Lower lobe of right lung (tissue), 2 donors: ENCODE data around the gene DDX25. TPM values are rescaled to one million over a fixed set of nuclear protein-coding genes. Genes with fewer than 3 reads are reported as not detected.

ENCODE experiments used
- ATAC-seq, 2 donors: fragments of 200-7000 bp; cut with Tn5 transposase; one replicate each; pipeline ENCODE4 v1.9.1; 2020 to 2022; ENCODE audit warnings: mild to moderate bottlenecking in 2 of 2, moderate library complexity in 2 of 2
- DNase-seq: peaks from one replicate; pipeline ENCODE4 v3.0.0-alpha.2; 2020
- H3K27ac ChIP-seq: fragments of 200-600 bp; one replicate; pipeline ENCODE4 v1.8.0; 2022
- H3K27me3 ChIP-seq: fragments of 200-600 bp; one replicate; pipeline ENCODE4 v1.8.0; 2022; ENCODE audit warnings: low read depth
- H3K36me3 ChIP-seq: fragments of 200-600 bp; one replicate; pipeline ENCODE4 v1.8.0; 2022; ENCODE audit warnings: mild to moderate bottlenecking
- H3K4me1 ChIP-seq: fragments of 200-600 bp; one replicate; pipeline ENCODE4 v1.8.0; 2022
- H3K4me3 ChIP-seq: fragments of 200-600 bp; one replicate; pipeline ENCODE4 v1.8.0; 2022; ENCODE audit warnings: mild to moderate bottlenecking
- H3K9me3 ChIP-seq: fragments of 200-600 bp; one replicate; pipeline ENCODE4 v1.8.0; 2022
- intact Hi-C: fragments of 100-400 bp; cut with DNase I; formaldehyde crosslinking; loops from one replicate; pipeline ENCODE4 v1.11.0; 2022
- total RNA-seq: library from RNA; stranded (reverse); fragmentation: NEBNext Ultra II Directional; extraction: Animal tissue kit (Norgen Biotek cat#: 25700); gene quantifications from one replicate; pipeline ENCODE4 v1.2.1, GENCODE V29; 2021
- TF ChIP-seq, protein P1 (sequence below): fragments of 200-600 bp; IDR thresholded peaks from one replicate; pipeline ENCODE4 v1.8.0; 2022; ENCODE audit warnings: antibody characterized with exemption, mild to moderate bottlenecking
- donor health status: DM: no; HTN: yes; CAD: no; lungs with severe emphysema.

DDX25 gene
- total RNA-seq, 1 donor from 2014 or later = not detected

DNA sequence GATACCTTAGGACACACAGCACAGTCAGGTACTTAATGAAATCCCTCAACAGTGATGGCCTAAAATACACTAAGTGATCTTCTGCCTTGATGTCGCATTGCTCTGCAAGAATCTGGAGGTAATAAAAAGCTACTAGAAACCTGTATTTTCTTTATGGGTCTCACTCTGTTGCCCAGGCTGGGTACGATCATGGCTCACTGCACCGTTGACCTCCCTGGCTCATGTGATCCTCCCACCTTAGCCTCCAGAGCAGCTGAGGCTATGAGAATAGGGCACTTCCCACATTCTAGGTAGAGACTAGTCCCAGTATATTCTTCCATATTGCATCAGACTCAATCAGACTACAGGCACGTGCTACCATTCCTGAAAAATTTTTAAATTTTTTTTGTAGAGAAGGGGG, 63.2 kb downstream of the DDX25 start:
- no peak overlapping the region for H3K27ac ChIP-seq
- no peaks in the 10 kb centered on the region for H3K27me3 ChIP-seq
- TF ChIP-seq, protein P1, sequence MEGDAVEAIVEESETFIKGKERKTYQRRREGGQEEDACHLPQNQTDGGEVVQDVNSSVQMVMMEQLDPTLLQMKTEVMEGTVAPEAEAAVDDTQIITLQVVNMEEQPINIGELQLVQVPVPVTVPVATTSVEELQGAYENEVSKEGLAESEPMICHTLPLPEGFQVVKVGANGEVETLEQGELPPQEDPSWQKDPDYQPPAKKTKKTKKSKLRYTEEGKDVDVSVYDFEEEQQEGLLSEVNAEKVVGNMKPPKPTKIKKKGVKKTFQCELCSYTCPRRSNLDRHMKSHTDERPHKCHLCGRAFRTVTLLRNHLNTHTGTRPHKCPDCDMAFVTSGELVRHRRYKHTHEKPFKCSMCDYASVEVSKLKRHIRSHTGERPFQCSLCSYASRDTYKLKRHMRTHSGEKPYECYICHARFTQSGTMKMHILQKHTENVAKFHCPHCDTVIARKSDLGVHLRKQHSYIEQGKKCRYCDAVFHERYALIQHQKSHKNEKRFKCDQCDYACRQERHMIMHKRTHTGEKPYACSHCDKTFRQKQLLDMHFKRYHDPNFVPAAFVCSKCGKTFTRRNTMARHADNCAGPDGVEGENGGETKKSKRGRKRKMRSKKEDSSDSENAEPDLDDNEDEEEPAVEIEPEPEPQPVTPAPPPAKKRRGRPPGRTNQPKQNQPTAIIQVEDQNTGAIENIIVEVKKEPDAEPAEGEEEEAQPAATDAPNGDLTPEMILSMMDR = no peak
- peaks cover 6% of the 10 kb centered on the region for H3K9me3 ChIP-seq
- H3K4me1 ChIP-seq = no peaks in the 10 kb centered on the region
- no peak for ATAC-seq
- H3K36me3 ChIP-seq = no peaks in the 10 kb centered on the region
- no peak for DNase-seq
- intact Hi-C loops = no loop called here
- H3K4me3 ChIP-seq = no peak overlapping the region

DNA sequence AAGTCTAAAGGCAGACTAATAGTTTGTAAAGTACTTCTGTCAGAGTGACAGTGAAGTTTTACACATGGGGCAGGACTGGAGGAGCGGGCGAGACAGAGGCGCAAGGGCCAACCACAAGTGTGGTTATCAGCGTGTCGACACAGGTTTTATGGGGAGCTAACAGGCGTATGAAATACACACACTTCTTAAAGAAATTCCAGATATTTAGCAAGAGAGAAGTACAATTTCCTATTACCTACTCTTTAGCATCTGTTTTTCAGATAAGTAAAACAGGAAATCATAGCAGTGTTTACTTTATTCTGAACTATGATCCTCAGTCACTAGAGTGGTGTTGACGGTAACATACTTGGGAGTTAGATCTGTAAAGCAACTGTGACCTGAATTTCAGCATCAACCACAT, 64.0 kb downstream of the DDX25 start:
- Histone ChIP-seq H3K4me1 (no peaks in the 10 kb centered on the region), H3K27ac (no peak overlapping the region), H3K9me3 (no peaks in the 10 kb centered on the region), H3K4me3 (no peak overlapping the region), H3K36me3 (no peaks in the 10 kb centered on the region), H3K27me3 (no peaks in the 10 kb centered on the region)
- TF ChIP-seq, protein P1 = no peak
- ATAC-seq (peak; percentile 68 to 83), DNase-seq (no peak)
- intact Hi-C loops = no loop called here

DNA sequence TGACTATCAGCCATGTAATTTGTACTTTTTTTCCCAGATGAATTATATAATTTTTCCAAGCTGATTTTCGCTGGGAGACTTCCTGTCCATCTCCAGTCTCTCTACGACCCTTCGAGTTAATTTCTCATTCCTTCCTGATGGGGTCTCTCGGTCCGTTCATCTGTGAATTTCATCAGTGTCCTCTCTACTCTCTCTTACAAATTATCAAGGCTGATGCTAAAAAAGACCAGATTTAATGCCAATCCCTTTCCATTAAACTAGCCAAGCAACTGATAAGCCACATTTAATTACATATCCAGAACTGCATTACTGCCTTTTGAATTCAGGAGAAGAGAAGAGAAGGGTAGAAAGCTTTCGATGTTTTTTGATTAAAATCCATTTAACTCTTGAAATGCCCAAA, 67.3 kb downstream of the DDX25 start:
- ATAC-seq = no peak
- no peak overlapping the region for H3K4me3 ChIP-seq

DNA sequence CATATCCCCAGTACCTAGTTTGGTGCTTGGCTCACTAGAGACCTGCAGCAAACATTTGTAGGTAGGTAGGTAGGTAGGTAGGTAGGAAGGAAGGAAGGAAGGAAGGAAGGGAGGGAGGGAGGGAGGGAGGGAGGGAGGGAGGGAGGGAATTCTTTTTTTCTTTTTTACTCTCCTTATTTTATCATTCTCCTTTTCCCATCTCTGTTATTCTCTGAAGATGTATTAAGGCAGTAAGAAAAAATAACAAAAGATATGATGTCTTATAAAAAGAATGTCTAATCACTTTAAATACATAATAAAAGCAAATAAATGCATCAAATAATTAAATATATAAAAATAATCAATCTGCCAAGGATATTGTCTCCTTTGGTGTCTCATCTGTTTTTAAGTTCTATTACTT, 70.0 kb downstream of the DDX25 start:
- ATAC-seq (no peak), DNase-seq (no peak)
- Histone ChIP-seq H3K4me1 (no peaks in the 10 kb centered on the region), H3K9me3 (no peaks in the 10 kb centered on the region), H3K27me3 (no peaks in the 10 kb centered on the region), H3K27ac (no peak overlapping the region), H3K36me3 (no peaks in the 10 kb centered on the region), H3K4me3 (no peak overlapping the region)
- intact Hi-C loops = no loop called here
- TF ChIP-seq, protein P1 = no peak

More for the DNA sequence above, 67.3 kb downstream of the DDX25 start:
- Histone ChIP-seq H3K27me3 (no peaks in the 10 kb centered on the region), H3K4me1 (no peaks in the 10 kb centered on the region), H3K36me3 (no peaks in the 10 kb centered on the region), H3K9me3 (no peaks in the 10 kb centered on the region), H3K27ac (no peak overlapping the region)
- no peak for DNase-seq
- TF ChIP-seq, protein P1 = no peak
- intact Hi-C loops = no loop called here

DNA sequence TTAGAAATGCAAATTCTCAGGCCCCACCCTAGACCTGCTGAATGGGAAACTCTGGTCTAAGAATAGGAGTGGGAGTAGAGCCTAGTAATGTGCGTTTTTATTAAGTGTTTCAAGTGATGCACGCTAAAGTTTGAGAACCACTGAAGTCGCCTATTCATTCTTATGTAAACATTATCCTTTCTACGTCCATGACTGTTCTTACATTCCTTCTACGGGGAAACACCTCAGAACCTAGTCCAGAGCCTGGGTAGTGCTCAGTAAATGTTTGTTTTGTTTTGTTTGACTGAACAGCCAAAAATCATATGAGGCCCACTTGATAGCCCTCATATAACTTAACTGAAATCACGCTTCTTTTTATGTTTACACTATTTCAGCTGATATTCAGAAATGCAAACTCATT, 71.3 kb downstream of the DDX25 start:
- peak; percentile 86 to 96 for ATAC-seq
- Histone ChIP-seq H3K27ac (no peak overlapping the region), H3K4me3 (no peak overlapping the region), H3K4me1 (no peaks in the 10 kb centered on the region), H3K27me3 (no peaks in the 10 kb centered on the region), H3K36me3 (no peaks in the 10 kb centered on the region), H3K9me3 (no peaks in the 10 kb centered on the region)
- no peak for DNase-seq
- intact Hi-C loops = no loop called here
- TF ChIP-seq, protein P1 = no peak

DNA sequence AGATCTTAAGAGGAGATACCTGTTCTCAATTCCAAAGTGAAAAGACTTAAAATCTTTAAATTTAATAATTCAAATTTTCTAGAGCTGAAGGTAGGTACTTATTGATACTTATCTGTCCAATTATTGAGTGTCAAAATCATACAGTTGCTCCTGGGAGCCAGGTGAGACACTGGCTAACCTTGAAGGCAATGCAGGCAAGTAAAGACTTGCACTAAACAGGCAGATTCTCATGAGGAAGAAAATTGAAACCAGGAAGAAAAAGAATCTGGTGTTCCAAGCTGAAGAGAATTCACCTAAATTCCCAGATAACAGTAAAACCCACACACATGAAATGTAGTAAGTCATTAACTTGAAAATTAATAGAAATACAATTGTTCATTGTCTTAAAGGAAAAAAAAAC, 71.8 kb downstream of the DDX25 start:
- no peaks in the 10 kb centered on the region for H3K27me3 ChIP-seq
- TF ChIP-seq, protein P1 = no peak
- no peak for DNase-seq
- H3K4me1 ChIP-seq = no peaks in the 10 kb centered on the region
- H3K4me3 ChIP-seq = no peak overlapping the region
- intact Hi-C loops = no loop called here
- no peaks in the 10 kb centered on the region for H3K9me3 ChIP-seq
- no peak for ATAC-seq
- H3K36me3 ChIP-seq = no peaks in the 10 kb centered on the region
- no peak overlapping the region for H3K27ac ChIP-seq
